Astrocyte (in vitro differentiated cells and primary cell): ENCODE measurements around the gene ICAM1.

Experiments
- CTCF ChIP-seq: IDR thresholded peaks from 2 replicates; pipeline ENCODE4 v1.5.1; 2011; ENCODE audit warnings: low read depth, mild to moderate bottlenecking, inconsistent platforms, low read length, moderate library complexity; ENCODE audit not compliant: insufficient read depth
- EZH2 ChIP-seq: IDR thresholded peaks from 2 replicates; pipeline ENCODE4 v1.6.1; 2012; ENCODE audit warnings: mild to moderate bottlenecking, low read length, inconsistent platforms; ENCODE audit not compliant: insufficient read depth

- TF ChIP-seq CTCF (no peak), EZH2 (no peak)
Measured at GRCh38 chr19:10254244-10254643, 16.7 kb upstream of the ICAM1 start.
